WTC11 (cell line): Measurements from ENCODE around the gene EXOC4. TPM values are rescaled to one million over a fixed set of nuclear protein-coding genes. Genes with fewer than 3 reads are reported as not detected.
"Not testable (repeated sequence)": the region's sequence is repeated elsewhere in the genome, so short reads cannot be mapped to it uniquely, and the experiment has no call there.

ENCODE experiments used
- ATAC-seq: fragments of 200-7000 bp; cut with Tn5 transposase; 2 replicates; pipeline ENCODE4 v1.10.0; 2021; ENCODE audit warnings: mild to moderate bottlenecking, moderate library complexity
- CTCF ChIA-PET: fragments of 300-600 bp; sonication (Branson Sonifier 250); formaldehyde crosslinking; loops from one replicate; lab custom pipeline; 2021; ENCODE audit warnings: antibody characterized with exemption; lab: Charles Lee
- POLR2A ChIA-PET: fragments of 350-600 bp; sonication (Branson Sonifier 250); formaldehyde crosslinking; loops from one replicate; lab custom pipeline; 2021; ENCODE audit warnings: antibody characterized with exemption; lab: Charles Lee
- DNase-seq: peaks from one replicate; pipeline ENCODE4 v3.0.0; 2021; ENCODE audit warnings: low spot score
- H3K27ac Mint-ChIP-seq: 2 replicates; pipeline ENCODE4 v1.8.0; 2021; ENCODE audit warnings: mixed read lengths
- H3K27me3 Mint-ChIP-seq: 2 replicates; pipeline ENCODE4 v1.8.0; 2021; ENCODE audit warnings: low read depth, mild to moderate bottlenecking, moderate library complexity, mixed read lengths
- H3K36me3 Mint-ChIP-seq: 2 replicates; pipeline ENCODE4 v1.8.0; 2021; ENCODE audit warnings: mixed read lengths
- H3K4me1 Mint-ChIP-seq: 2 replicates; pipeline ENCODE4 v1.8.0; 2022; ENCODE audit warnings: mixed read lengths
- H3K4me3 Mint-ChIP-seq: 2 replicates; pipeline ENCODE4 v1.8.0; 2021; ENCODE audit warnings: mild to moderate bottlenecking, moderate library complexity, mixed read lengths
- H3K9me3 Mint-ChIP-seq: 2 replicates; pipeline ENCODE4 v1.8.0; 2021; ENCODE audit warnings: mixed read lengths
- ARID4B ChIP-seq: sonication (generic); formaldehyde crosslinking; IDR thresholded peaks from 2 replicates; pipeline ENCODE4 v1.8.0; 2023; ENCODE audit warnings: missing genetic modification reagents, mild to moderate bottlenecking, borderline replicate concordance
- GTF2I ChIP-seq: fragments of 250-450 bp; sonication (Bioruptor Pico); conservative IDR thresholded peaks from 2 replicates; pipeline ENCODE4 v1.4.0; 2021; ENCODE audit warnings: mild to moderate bottlenecking
- NFYB ChIP-seq: sonication (generic); formaldehyde crosslinking; conservative IDR thresholded peaks from 2 replicates; pipeline ENCODE4 v1.8.0; 2022; ENCODE audit warnings: low read depth, missing genetic modification reagents
- PREB ChIP-seq: sonication (generic); formaldehyde crosslinking; IDR thresholded peaks from 2 replicates; pipeline ENCODE4 v1.8.1; 2022; ENCODE audit warnings: mild to moderate bottlenecking, missing genetic modification reagents, moderate library complexity, borderline replicate concordance
- ZSCAN18 ChIP-seq: fragments of 250-450 bp; sonication (Bioruptor Pico); IDR thresholded peaks from 2 replicates; pipeline ENCODE4 v2.1.2; 2022; ENCODE audit warnings: mild to moderate bottlenecking, moderate library complexity
- total RNA-seq: library from RNA; stranded (reverse); gene quantifications from 3 replicates; pipeline ENCODE4 v1.2.3, GENCODE V29; 2021
- TF ChIP-seq, protein P1 (sequence below): fragments of 250-450 bp; sonication (Bioruptor Pico); IDR thresholded peaks from 2 replicates; pipeline ENCODE4 v1.8.0; 2021; ENCODE audit warnings: mild to moderate bottlenecking
- TF ChIP-seq, protein P2 (sequence below): fragments of 250-450 bp; sonication (Bioruptor Pico); IDR thresholded peaks from 2 replicates; pipeline ENCODE4 v1.9.0; 2021; ENCODE audit warnings: mild to moderate bottlenecking

EXOC4 gene
- total RNA-seq, 1 experiment from 2014 or later = 62.0 TPM

GRCh38 chr7:133319842-133320241 is 67.0 kb downstream of the EXOC4 start:
- TF ChIP-seq ARID4B (CRISPR knock-in tag) (no peak), ZSCAN18 (CRISPR knock-in tag) (no peak)
- POLR2A ChIA-PET = no interaction called here

GRCh38 chr7:133320891-133321290 is 68.0 kb downstream of the EXOC4 start:
- DNase-seq (no peak), ATAC-seq (no peak)
- H3K27me3 Mint-ChIP-seq = no peaks in the 10 kb centered on the region
- H3K9me3 Mint-ChIP-seq = peaks cover 45% of the 10 kb centered on the region
- CTCF ChIA-PET = no interaction called here
- TF ChIP-seq PREB (CRISPR knock-in tag) (no peak), GTF2I (CRISPR knock-in tag) (no peak), ARID4B (CRISPR knock-in tag) (no peak), NFYB (CRISPR knock-in tag) (no peak)
- TF ChIP-seq, protein P1, sequence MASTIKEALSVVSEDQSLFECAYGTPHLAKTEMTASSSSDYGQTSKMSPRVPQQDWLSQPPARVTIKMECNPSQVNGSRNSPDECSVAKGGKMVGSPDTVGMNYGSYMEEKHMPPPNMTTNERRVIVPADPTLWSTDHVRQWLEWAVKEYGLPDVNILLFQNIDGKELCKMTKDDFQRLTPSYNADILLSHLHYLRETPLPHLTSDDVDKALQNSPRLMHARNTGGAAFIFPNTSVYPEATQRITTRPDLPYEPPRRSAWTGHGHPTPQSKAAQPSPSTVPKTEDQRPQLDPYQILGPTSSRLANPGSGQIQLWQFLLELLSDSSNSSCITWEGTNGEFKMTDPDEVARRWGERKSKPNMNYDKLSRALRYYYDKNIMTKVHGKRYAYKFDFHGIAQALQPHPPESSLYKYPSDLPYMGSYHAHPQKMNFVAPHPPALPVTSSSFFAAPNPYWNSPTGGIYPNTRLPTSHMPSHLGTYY (CRISPR knock-in tag) = no peak
- TF ChIP-seq, protein P2, sequence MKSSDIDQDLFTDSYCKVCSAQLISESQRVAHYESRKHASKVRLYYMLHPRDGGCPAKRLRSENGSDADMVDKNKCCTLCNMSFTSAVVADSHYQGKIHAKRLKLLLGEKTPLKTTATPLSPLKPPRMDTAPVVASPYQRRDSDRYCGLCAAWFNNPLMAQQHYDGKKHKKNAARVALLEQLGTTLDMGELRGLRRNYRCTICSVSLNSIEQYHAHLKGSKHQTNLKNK (CRISPR knock-in tag) = no peak
- H3K4me1 Mint-ChIP-seq = no peaks in the 10 kb centered on the region
- peaks cover 60% of the 10 kb centered on the region for H3K36me3 Mint-ChIP-seq
- H3K27ac Mint-ChIP-seq = no peak overlapping the region
- POLR2A ChIA-PET = no interaction called here
- no peak overlapping the region for H3K4me3 Mint-ChIP-seq

More at GRCh38 chr7:133319842-133320241, 67.0 kb downstream of the EXOC4 start:
- Mint-ChIP-seq H3K9me3 (peaks cover 35% of the 10 kb centered on the region), H3K27me3 (no peaks in the 10 kb centered on the region), H3K36me3 (peaks cover 50% of the 10 kb centered on the region), H3K4me3 (no peak overlapping the region), H3K4me1 (no peaks in the 10 kb centered on the region), H3K27ac (no peak overlapping the region)
- CTCF ChIA-PET = interaction anchor here (0.6 kb wide), 1 partner anchor 1001 kb away, joined by 5 read pairs; no protein-coding TSS in a partner anchor
- DNase-seq (no peak), ATAC-seq (no peak)

GRCh38 chr7:133321366-133321765 is 68.5 kb downstream of the EXOC4 start:
- CTCF ChIA-PET = not testable (repeated sequence)

GRCh38 chr7:133326745-133327144 is 73.9 kb downstream of the EXOC4 start:
- H3K27ac Mint-ChIP-seq, POLR2A ChIA-PET, CTCF ChIA-PET, ATAC-seq, H3K4me3 Mint-ChIP-seq, DNase-seq, H3K27me3 Mint-ChIP-seq: not testable (repeated sequence)
- Mint-ChIP-seq H3K4me1 (peaks cover 15% of the 10 kb centered on the region), H3K36me3 (peaks cover 75% of the 10 kb centered on the region), H3K9me3 (peaks cover 67% of the 10 kb centered on the region)

More at GRCh38 chr7:133321366-133321765, 68.5 kb downstream of the EXOC4 start:
- Mint-ChIP-seq H3K9me3 (peaks cover 50% of the 10 kb centered on the region), H3K36me3 (peaks cover 65% of the 10 kb centered on the region)
- ATAC-seq, POLR2A ChIA-PET, H3K4me3 Mint-ChIP-seq, H3K27ac Mint-ChIP-seq, DNase-seq, H3K4me1 Mint-ChIP-seq, H3K27me3 Mint-ChIP-seq: not testable (repeated sequence)

DNA sequence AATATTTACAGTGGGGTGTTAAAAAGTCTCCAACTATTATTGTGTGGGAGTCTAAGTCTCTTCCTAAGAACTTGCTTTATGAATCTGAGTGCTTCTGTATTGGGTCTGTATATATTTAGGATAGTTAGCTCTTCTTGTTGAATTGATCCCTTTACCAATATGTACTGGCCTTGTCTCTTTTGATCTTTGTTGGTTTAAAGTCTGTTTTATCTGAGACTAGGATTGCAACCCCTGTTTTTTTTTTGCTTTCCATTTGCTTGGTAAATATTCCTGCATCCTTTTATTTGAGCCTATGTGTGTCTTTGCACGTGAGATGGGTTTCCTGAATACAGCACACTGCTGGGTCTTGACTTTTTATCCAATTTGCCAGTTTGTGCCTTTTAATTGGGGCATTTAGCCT is 75.1 kb downstream of the EXOC4 start:
- H3K9me3 Mint-ChIP-seq = peaks cover 54% of the 10 kb centered on the region
- H3K4me3 Mint-ChIP-seq, ATAC-seq, CTCF ChIA-PET, H3K27me3 Mint-ChIP-seq, H3K27ac Mint-ChIP-seq, DNase-seq, POLR2A ChIA-PET: not testable (repeated sequence)
- H3K4me1 Mint-ChIP-seq = peaks cover 15% of the 10 kb centered on the region
- peaks cover 63% of the 10 kb centered on the region for H3K36me3 Mint-ChIP-seq
